ENCODE data around the gene FBXL7.

The FBXL7 gene

GRCh38 chr5:15647251-15647650 is 147.3 kb downstream of the FBXL7 start:
- DNase-seq (ENCODE audit: low read depth in 2 of 3, low spot score in 2 of 3) = no peak

- DNase-seq (ENCODE audit: low read depth in 2 of 3, low spot score in 2 of 3) = no peak
Observed at GRCh38 chr5:15650266-15650665, 150.3 kb downstream of the FBXL7 start.

DNA sequence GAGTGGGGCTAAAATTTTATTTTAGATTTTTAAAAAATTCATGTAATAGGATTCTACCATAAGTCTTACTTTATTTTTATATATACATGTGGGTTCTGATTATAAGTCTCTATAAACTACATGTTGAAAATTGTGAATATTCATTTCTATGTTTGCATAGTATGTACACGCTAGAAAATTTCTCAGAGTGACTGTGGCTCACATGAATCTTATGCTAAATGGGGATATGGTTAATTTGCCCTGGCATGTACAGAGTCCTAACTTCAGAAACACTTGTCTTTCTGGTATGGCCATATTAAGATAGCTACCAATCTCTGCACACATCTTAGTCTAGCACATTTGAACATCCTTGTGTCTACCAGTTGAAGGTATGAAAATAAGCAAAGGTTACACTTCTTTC is 154.8 kb downstream of the FBXL7 start:
- DNase-seq (ENCODE audit: low read depth in 2 of 3, low spot score in 2 of 3) = no peak

DNA sequence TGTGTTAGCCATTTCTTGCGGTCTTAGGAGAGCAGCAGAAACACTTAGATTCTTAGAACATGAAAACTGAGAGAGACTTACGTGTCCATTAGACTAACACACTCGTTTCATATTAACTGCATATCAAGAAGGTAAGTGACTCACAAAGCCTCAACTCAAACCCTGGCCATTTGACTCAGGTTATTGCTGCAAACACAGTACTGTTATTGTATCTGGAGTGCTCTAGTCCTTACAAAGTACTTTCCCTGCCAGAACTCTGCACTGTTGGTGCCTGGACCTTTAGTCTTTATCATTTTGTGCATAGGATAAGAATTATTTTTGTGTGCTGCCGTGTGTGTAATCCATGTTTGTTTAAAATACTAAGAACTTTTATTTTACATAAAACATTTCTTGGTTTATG is 155.7 kb downstream of the FBXL7 start:
- DNase-seq (ENCODE audit: low read depth in 2 of 3, low spot score in 2 of 3) = no peak

- no peak for DNase-seq (ENCODE audit: low read depth in 2 of 3, low spot score in 2 of 3)
Observed at GRCh38 chr5:15664961-15665360, 165.0 kb downstream of the FBXL7 start.

GRCh38 chr5:15669826-15670225 is 169.8 kb downstream of the FBXL7 start:
- DNase-seq (ENCODE audit: low read depth in 2 of 3, low spot score in 2 of 3) = no peak

GRCh38 chr5:15674716-15675115 is 174.7 kb downstream of the FBXL7 start:
- no peak for DNase-seq (ENCODE audit: low read depth in 2 of 3, low spot score in 2 of 3)

DNA sequence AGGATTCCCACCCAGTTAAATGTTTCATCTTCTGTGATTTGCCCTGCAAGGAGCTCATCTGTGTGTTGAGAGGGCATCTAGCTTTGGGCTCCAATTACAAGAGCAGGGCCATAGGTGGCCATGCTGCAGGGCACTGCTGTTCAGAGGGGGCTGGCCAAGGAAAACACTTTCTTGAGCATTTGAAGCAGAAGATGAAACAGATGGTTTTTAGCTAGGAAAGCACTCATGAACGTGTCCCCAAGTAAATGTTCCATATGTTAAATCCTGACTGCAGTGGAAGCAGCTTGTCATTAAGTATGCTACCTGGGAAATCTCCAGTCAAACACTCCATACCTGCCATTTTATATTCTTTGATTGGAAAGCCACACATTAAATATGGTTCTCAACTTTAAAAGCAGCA is 176.6 kb downstream of the FBXL7 start:
- no peak for DNase-seq (ENCODE audit: low read depth in 2 of 3, low spot score in 2 of 3)

DNA sequence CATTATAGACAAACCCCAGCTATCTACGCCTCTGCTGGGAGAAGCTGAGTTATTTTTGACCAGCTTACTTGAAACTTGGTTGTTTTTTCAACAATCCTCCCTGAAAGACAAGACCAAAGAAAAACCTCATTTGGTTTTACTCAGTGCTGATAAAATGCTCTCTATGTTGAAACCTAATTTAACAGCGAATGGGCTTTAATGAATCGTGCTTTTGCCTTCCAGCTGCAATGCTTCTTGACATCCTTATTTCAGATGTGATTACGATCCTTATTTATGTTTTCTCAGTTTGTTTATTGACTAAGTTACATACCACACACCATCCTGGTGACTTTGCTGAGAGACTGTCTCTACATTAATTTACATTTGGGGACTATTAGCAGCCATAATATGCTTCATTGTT is 179.2 kb downstream of the FBXL7 start:
- DNase-seq (ENCODE audit: low read depth in 2 of 3, low spot score in 2 of 3) = no peak

GRCh38 chr5:15680455-15680854 is 180.5 kb downstream of the FBXL7 start:
- DNase-seq (ENCODE audit: low read depth in 2 of 3, low spot score in 2 of 3) = no peak

DNA sequence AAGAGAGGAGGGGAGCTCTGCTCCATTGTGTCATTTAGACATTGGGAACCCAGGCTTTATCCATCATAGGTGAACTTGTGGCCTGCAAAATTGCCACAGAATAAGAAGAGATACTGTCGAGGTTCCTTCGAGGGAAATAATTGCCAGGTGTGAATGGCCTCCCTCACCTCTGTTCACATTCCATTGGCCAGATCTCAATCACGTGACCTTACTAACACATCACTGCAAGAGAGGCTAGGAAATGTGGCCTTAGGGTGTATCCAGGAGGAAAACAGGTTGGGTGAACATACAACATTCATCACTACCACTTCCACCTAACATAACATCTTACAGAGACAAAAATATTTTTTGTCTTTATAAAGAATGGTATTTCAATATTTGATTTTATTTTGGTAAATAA is 182.1 kb downstream of the FBXL7 start:
- DNase-seq (ENCODE audit: low read depth in 2 of 3, low spot score in 2 of 3) = no peak

GRCh38 chr5:15682566-15682965 is 182.6 kb downstream of the FBXL7 start:
- DNase-seq (ENCODE audit: low read depth in 2 of 3, low spot score in 2 of 3) = no peak

- DNase-seq (ENCODE audit: low read depth in 2 of 3, low spot score in 2 of 3) = no peak
Observed at GRCh38 chr5:15683332-15683731, 183.4 kb downstream of the FBXL7 start.

- DNase-seq (ENCODE audit: low read depth in 2 of 3, low spot score in 2 of 3) = no peak
Observed at GRCh38 chr5:15687401-15687800, 187.4 kb downstream of the FBXL7 start.

GRCh38 chr5:15689836-15690235 is 189.9 kb downstream of the FBXL7 start:
- DNase-seq (ENCODE audit: low read depth in 2 of 3, low spot score in 2 of 3) = no peak

- DNase-seq (ENCODE audit: low read depth in 2 of 3, low spot score in 2 of 3) = no peak
Observed at GRCh38 chr5:15690611-15691010, 190.6 kb downstream of the FBXL7 start.

DNA sequence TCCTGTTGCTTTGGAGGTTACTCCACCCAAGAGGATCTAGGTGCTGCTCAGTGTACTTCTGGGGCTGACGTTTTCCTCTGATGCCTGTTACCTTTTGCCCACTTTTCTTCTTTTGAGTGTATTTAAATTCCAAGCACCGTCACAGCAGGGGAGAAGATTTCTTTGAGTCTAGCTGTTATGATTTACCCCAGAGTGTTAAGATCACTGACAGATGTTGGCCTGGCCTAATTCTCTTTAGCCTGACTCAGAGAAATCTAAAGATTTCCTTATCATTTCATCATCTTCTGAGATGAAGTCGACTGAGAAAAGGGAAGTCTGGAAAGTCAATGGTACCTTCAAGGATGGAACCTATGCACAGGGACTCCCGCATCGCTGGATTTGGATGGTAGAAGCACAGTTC is 191.5 kb downstream of the FBXL7 start:
- DNase-seq (ENCODE audit: low read depth in 2 of 3, low spot score in 2 of 3) = no peak

- no peak for DNase-seq (ENCODE audit: low read depth in 2 of 3, low spot score in 2 of 3)
Observed at GRCh38 chr5:15692706-15693381, 192.9 kb downstream of the FBXL7 start.

DNA sequence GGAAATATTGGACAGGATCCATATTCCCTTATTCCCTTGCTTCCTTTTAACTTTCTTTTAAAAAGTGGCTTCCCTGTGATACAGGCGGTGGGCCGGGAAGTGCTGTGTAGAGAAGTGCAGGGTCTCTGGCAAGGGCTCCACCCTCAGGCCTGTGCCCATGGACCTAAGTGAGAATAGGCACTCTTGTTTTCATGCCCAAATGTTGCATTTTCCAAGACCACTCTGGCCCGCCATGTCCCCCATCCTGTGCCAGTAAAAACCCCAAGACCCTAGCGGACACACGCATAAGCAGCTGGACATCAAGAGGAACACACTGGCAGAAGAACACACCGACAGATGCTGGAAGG is 193.4 kb downstream of the FBXL7 start:
- no peak for DNase-seq (ENCODE audit: low read depth in 2 of 3, low spot score in 2 of 3)

DNA sequence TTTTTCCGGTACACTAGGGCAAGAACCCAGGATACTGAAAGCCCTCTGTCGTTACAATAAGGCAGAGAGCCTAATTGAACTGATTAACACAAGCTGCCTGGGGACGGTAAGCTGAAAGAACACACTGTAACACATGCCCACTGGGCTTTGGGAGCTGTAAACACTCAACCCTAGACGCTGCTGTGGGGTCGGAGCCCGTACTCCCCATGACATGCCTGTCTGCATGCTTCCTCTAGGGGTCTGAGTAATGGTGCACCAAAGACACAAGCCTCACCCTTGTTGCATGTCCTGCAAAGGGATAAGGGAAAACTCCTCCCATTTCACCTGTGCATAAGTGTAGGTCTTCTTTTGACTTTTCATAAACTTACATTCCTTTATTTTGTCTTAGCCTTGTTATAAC is 194.0 kb downstream of the FBXL7 start:
- DNase-seq (ENCODE audit: low read depth in 2 of 3, low spot score in 2 of 3) = no peak

GRCh38 chr5:15694696-15695214 is 194.8 kb downstream of the FBXL7 start:
- DNase-seq (ENCODE audit: low read depth in 2 of 3, low spot score in 2 of 3) = no peak

DNA sequence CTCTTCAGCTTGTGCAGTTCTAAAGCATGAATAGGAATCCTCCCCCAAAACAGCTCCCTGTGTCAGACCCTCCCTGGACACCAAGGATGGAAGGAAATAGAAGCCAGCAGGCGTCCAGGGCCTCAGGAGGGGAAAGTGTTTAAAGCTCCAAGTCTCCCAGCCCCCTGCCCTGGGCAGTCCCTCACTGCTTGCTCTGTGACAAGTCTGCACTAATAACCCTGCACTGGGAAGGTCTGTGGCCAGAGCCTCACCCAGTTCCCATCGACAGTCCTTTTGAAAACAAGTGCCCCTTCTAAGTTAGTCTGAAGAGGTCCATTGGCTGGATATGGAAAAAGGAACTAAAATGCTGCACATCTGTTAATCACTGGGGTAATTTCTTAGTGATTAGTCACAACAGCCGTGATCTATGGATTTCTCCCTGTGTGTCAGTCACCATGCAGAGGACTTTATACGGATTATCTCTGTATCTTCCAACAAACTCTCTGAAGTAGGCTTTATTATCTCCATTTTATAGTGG is 195.3 kb downstream of the FBXL7 start:
- no peak for DNase-seq (ENCODE audit: low read depth in 2 of 3, low spot score in 2 of 3)

DNA sequence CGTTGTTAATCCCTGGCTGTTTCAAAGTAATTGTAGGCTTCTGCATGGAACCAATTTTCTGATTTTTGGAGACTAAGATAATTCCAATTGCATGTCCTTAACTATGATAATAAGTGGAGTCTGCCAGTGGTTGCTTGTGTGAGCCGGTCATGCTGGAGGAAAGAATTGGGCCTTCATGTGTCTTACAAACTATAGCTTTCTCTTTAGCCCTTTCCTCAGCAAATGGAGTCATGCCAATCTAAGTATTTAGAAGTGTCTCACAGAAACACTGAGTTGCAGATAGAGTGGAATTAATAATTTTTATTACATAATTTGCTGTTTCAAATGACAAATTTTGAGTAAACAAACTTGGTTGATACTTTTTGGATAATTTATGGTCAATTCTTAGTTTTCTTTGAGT is 200.4 kb downstream of the FBXL7 start:
- DNase-seq (ENCODE audit: low read depth in 2 of 3, low spot score in 2 of 3) = no peak

Data from activated CD8-positive, alpha-beta memory T cell treated with anti-CD3 and anti-CD28 coated beads for 48 hours (primary cell).